H1 (cell line): ENCODE measurements around the gene LMAN2. TPM values are rescaled to one million over a fixed set of nuclear protein-coding genes. Genes with fewer than 3 reads are reported as not detected.
A peak's percentile ranks its signal among the peaks of the same experiment; 100 is the strongest.

Experiments
- CTCF ChIA-PET: fragments of 300-600 bp; sonication (Branson Sonifier 250); formaldehyde crosslinking; loops from one replicate; lab custom pipeline; 2021; ENCODE audit not compliant: partially characterized antibody; lab: Charles Lee
- POLR2A ChIA-PET: fragments of 300-600 bp; sonication (Branson Sonifier 250); formaldehyde crosslinking; loops from one replicate; lab custom pipeline; 2021; ENCODE audit warnings: inconsistent platforms; ENCODE audit not compliant: partially characterized antibody; lab: Charles Lee
- DNase-seq, 2 experiments: peaks; one replicate each; pipeline versions ENCODE4 v3.0.0 to v3.0.0-alpha.2; 2010 to 2022; ENCODE audit warnings: low spot score in 2 of 2, low read depth in 1 of 2, mixed read lengths in 1 of 2
- FAIRE-seq: peaks from 2 replicates; lab custom pipeline; 2011; peaks lifted over from hg19 to GRCh38; lab: Jason Lieb, UNC
- H2AFZ ChIP-seq: 2 replicates; pipeline ENCODE4 v1.8.1; 2012; ENCODE audit warnings: low read length, inconsistent platforms
- H2AK5ac ChIP-seq: 2 replicates; pipeline ENCODE4 v1.6.1; 2013; ENCODE audit warnings: low read depth, low read length
- H2BK120ac ChIP-seq: replicated peaks from 2 replicates; pipeline ENCODE3; 2013; ENCODE audit warnings: low read depth, low read length, inconsistent platforms
- H2BK12ac ChIP-seq: 2 replicates; pipeline ENCODE4 v1.6.1; 2013; ENCODE audit warnings: low read depth, low read length
- H2BK15ac ChIP-seq: 2 replicates; pipeline ENCODE4 v1.6.1; 2013; ENCODE audit warnings: low read length
- H2BK20ac ChIP-seq: 2 replicates; pipeline ENCODE4 v1.6.1; 2013; ENCODE audit warnings: low read length
- H2BK5ac ChIP-seq: 2 replicates; pipeline ENCODE4 v1.6.1; 2013; ENCODE audit warnings: low read depth, low read length
- H3K14ac ChIP-seq: 2 replicates; pipeline ENCODE4 v1.6.1; 2013; ENCODE audit warnings: inconsistent platforms; ENCODE audit not compliant: insufficient read length
- H3K18ac ChIP-seq: 2 replicates; pipeline ENCODE4 v1.6.1; 2013; ENCODE audit warnings: low read length; ENCODE audit errors: extremely low read depth
- H3K23ac ChIP-seq: 2 replicates; pipeline ENCODE4 v1.6.1; 2013; ENCODE audit warnings: inconsistent platforms; ENCODE audit not compliant: insufficient read length
- H3K23me2 ChIP-seq: 2 replicates; pipeline ENCODE4 v1.6.1; 2013; ENCODE audit warnings: low read depth, low read length
- H3K27ac ChIP-seq: 2 replicates; pipeline ENCODE4 v1.6.1; 2011; ENCODE audit warnings: low read depth, low read length, inconsistent platforms
- H3K27me3 ChIP-seq, 4 experiments: replicated peaks in 1 of 4; 1 replicate in 1 of 4; 2 replicates in 3 of 4; pipeline versions ENCODE4 v1.6.1 to v1.8.1; 2011 to 2013; ENCODE audit warnings: low read length in 3 of 4, mild to moderate bottlenecking in 3 of 4, inconsistent platforms in 2 of 4, mixed read lengths in 2 of 4, moderate library complexity in 1 of 4; ENCODE audit not compliant: control insufficient read depth in 3 of 4, insufficient read depth in 3 of 4; ENCODE audit errors: extremely low read depth in 1 of 4
- H3K36me3 ChIP-seq, 4 experiments: 2 replicates each; pipeline versions ENCODE4 v1.6.1 to v1.8.1; 2011 to 2013; ENCODE audit warnings: mild to moderate bottlenecking in 4 of 4, low read length in 3 of 4, moderate library complexity in 2 of 4, control low read depth in 1 of 4, inconsistent platforms in 1 of 4; ENCODE audit not compliant: insufficient read depth in 4 of 4, control insufficient read depth in 2 of 4
- H3K4ac ChIP-seq: replicated peaks from 2 replicates; pipeline ENCODE3; 2013; ENCODE audit warnings: low read length, low read depth, mixed read lengths, inconsistent platforms; ENCODE audit not compliant: insufficient read length
- H3K4me1 ChIP-seq, 4 experiments: replicated peaks in 1 of 4; 1 replicate in 1 of 4; 2 replicates in 3 of 4; pipeline versions ENCODE4 v1.6.1 to v1.8.1; 2011 to 2013; ENCODE audit warnings: low read length in 3 of 4, inconsistent platforms in 2 of 4, mixed read lengths in 1 of 4; ENCODE audit not compliant: insufficient read depth in 4 of 4, control insufficient read depth in 3 of 4
- H3K4me2 ChIP-seq, 2 experiments: 2 replicates each; pipeline versions ENCODE4 v1.6.1 to v1.8.1; 2011 to 2013; ENCODE audit warnings: low read depth in 2 of 2, low read length in 2 of 2, control low read depth in 1 of 2, inconsistent platforms in 1 of 2, mild to moderate bottlenecking in 1 of 2; ENCODE audit not compliant: insufficient read depth in 1 of 2
- H3K4me3 ChIP-seq, 4 experiments: fragments of 200-600, 300-600 bp in 1 of 4; sonication (generic), shearing (Covaris generic), sonication (Bioruptor Twin) in 1 of 4; 2 replicates each; pipeline versions ENCODE4 v1.5.1 to v1.8.1; 2011 to 2016; ENCODE audit warnings: low read length in 4 of 4, low read depth in 3 of 4, control low read depth in 2 of 4, inconsistent platforms in 2 of 4, mild to moderate bottlenecking in 2 of 4, mixed read lengths in 1 of 4, moderate library complexity in 1 of 4; ENCODE audit not compliant: insufficient read depth in 2 of 4; ENCODE audit errors: extremely low read depth in 1 of 4
- H3K56ac ChIP-seq: replicated peaks from 2 replicates; pipeline ENCODE3; 2013; ENCODE audit warnings: low read depth, mild to moderate bottlenecking, mixed read lengths, low read length, inconsistent platforms; ENCODE audit not compliant: insufficient read length
- H3K79me1 ChIP-seq: 2 replicates; pipeline ENCODE4 v1.6.1; 2013; ENCODE audit warnings: low read depth, low read length, control low read depth
- H3K79me2 ChIP-seq, 2 experiments: 2 replicates each; pipeline versions ENCODE4 v1.6.1 to v1.8.1; 2012 to 2013; ENCODE audit warnings: low read length in 2 of 2, mild to moderate bottlenecking in 2 of 2, inconsistent platforms in 1 of 2; ENCODE audit not compliant: insufficient read depth in 2 of 2, control insufficient read depth in 1 of 2
- H3K9ac ChIP-seq, 4 experiments: replicated peaks in 1 of 4; 1 replicate in 1 of 4; 2 replicates in 3 of 4; pipeline versions ENCODE4 v1.6.1 to v1.8.1; 2011 to 2013; ENCODE audit warnings: low read depth in 3 of 4, low read length in 3 of 4, control low read depth in 2 of 4, mild to moderate bottlenecking in 2 of 4, moderate library complexity in 2 of 4, inconsistent platforms in 1 of 4; ENCODE audit errors: extremely low read depth in 1 of 4
- H3K9me3 ChIP-seq, 2 experiments: 2 replicates each; pipeline versions ENCODE4 v1.6.1 to v1.8.1; 2012 to 2013; ENCODE audit warnings: mild to moderate bottlenecking in 2 of 2, moderate library complexity in 2 of 2, control low read depth in 1 of 2, inconsistent platforms in 1 of 2, low read depth in 1 of 2, low read length in 1 of 2, mixed read lengths in 1 of 2; ENCODE audit not compliant: insufficient read depth in 2 of 2
- H4K20me1 ChIP-seq, 2 experiments: replicated peaks in 1 of 2; 2 replicates each; pipeline versions ENCODE3 to v1.8.1; 2011 to 2013; ENCODE audit warnings: inconsistent platforms in 2 of 2, low read length in 2 of 2, mild to moderate bottlenecking in 1 of 2; ENCODE audit not compliant: insufficient read depth in 2 of 2, control insufficient read depth in 1 of 2
- H4K5ac ChIP-seq: 2 replicates; pipeline ENCODE4 v1.6.1; 2013; ENCODE audit warnings: low read length, low read depth, mixed read lengths, inconsistent platforms; ENCODE audit not compliant: insufficient read length
- H4K8ac ChIP-seq: 2 replicates; pipeline ENCODE4 v1.8.0; 2013; ENCODE audit warnings: mild to moderate bottlenecking, moderate library complexity, low read length, inconsistent platforms; ENCODE audit not compliant: insufficient read depth; ENCODE audit errors: extremely low read depth
- H4K91ac ChIP-seq: replicated peaks from 2 replicates; pipeline ENCODE3; 2013; ENCODE audit warnings: low read length, mixed read lengths, inconsistent platforms; ENCODE audit not compliant: insufficient read length
- ASH2L ChIP-seq: fragments of 200-600, 300-600 bp; sonication (generic); IDR thresholded peaks from one replicate; pipeline ENCODE4 v1.7.1; 2017; ENCODE audit warnings: low read length
- CHD1 ChIP-seq: IDR thresholded peaks from 2 replicates; pipeline ENCODE4 v1.6.1; 2012; ENCODE audit warnings: low read depth, low read length, improper control_type of control experiment
- EGR1 ChIP-seq: IDR thresholded peaks from 2 replicates; pipeline ENCODE4 v1.6.1; 2011; ENCODE audit warnings: low read depth, low read length, borderline replicate concordance
- FOSL1 ChIP-seq: IDR thresholded peaks from 2 replicates; pipeline ENCODE4 v1.6.1; 2011; ENCODE audit warnings: mild to moderate bottlenecking, low read depth, low read length, moderate library complexity; ENCODE audit not compliant: insufficient read depth
- GABPA ChIP-seq: IDR thresholded peaks from 2 replicates; pipeline ENCODE4 v1.6.1; 2011; ENCODE audit warnings: mild to moderate bottlenecking, low read length, moderate library complexity, borderline replicate concordance; ENCODE audit not compliant: insufficient read depth
- KDM4A ChIP-seq: IDR thresholded peaks from one replicate; pipeline ENCODE4 v1.7.1; 2012; ENCODE audit warnings: low read depth, mild to moderate bottlenecking, moderate library complexity, low read length, inconsistent platforms; ENCODE audit not compliant: severe bottlenecking
- RAD21 ChIP-seq, 2 experiments: IDR thresholded peaks in 1 of 2; conservative IDR thresholded peaks in 1 of 2; 2 replicates each; pipeline ENCODE4 v1.6.1; 2011; ENCODE audit warnings: low read depth in 2 of 2, low read length in 2 of 2, improper control_type of control experiment in 1 of 2, inconsistent platforms in 1 of 2, mild to moderate bottlenecking in 1 of 2, moderate library complexity in 1 of 2
- SP1 ChIP-seq: IDR thresholded peaks from 2 replicates; pipeline ENCODE4 v1.6.1; 2011; ENCODE audit warnings: low read depth, low read length
- SP4 ChIP-seq: IDR thresholded peaks from 2 replicates; pipeline ENCODE4 v1.6.1; 2012; ENCODE audit warnings: low read length, inconsistent platforms
- SRF ChIP-seq: IDR thresholded peaks from 2 replicates; pipeline ENCODE4 v1.6.1; 2011; ENCODE audit warnings: mild to moderate bottlenecking, low read depth, low read length, moderate library complexity
- TBP ChIP-seq: IDR thresholded peaks from 2 replicates; pipeline ENCODE4 v1.6.1; 2011; ENCODE audit warnings: low read depth, low read length, improper control_type of control experiment
- YY1 ChIP-seq: IDR thresholded peaks from 2 replicates; pipeline ENCODE4 v1.6.1; 2011; ENCODE audit warnings: low read depth, mild to moderate bottlenecking, low read length
- WGBS, 2 experiments: shearing (Covaris generic) in 1 of 2; methylation state at CpG; one replicate each; pipeline versions ENCODE4 v1.1.6 to v1.1.7; 2013 to 2015; ENCODE audit warnings: low lambda C conversion rate in 2 of 2, mixed read lengths in 2 of 2, inconsistent platforms in 1 of 2, low coverage in 1 of 2, missing lambda C conversion rate in 1 of 2; ENCODE audit not compliant: insufficient replicate concordance in 2 of 2, insufficient coverage in 1 of 2, insufficient read length in 1 of 2; ENCODE audit errors: extremely low coverage in 1 of 2, missing lambda C conversion rate in 1 of 2; 5-methylcytosine and 5-hydroxymethylcytosine counted together
- polyA plus RNA-seq, 7 experiments: library from polyadenylated mRNA; depleted of rRNA in 3 of 7; stranded (reverse) in 5 of 7; unstranded in 2 of 7; fragments of >200 nt in 5 of 7; fragments of 200-250 nt in 2 of 7; gene quantifications; 1 replicate in 5 of 7; 2 replicates in 1 of 7; 4 replicates in 1 of 7; pipeline versions ENCODE4 v1.2.1 to v1.2.3, GENCODE V29; 2011 to 2013; ENCODE audit warnings: missing spikeins in 2 of 7, mixed read lengths in 2 of 7
- total RNA-seq: library from RNA; stranded (reverse); fragmentation: NEBNext Ultra II Directional; extraction: Animal tissue kit (Norgen Biotek cat#: 25700); gene quantifications from 2 replicates; pipeline ENCODE4 v1.2.1, GENCODE V29; 2021

The LMAN2 gene
- total and polyA plus RNA-seq, 2 of the 8 experiments (the other 6 are each of a cell fraction or from before 2014, with no cell fraction given) = 116 to 225 TPM

GRCh38 chr5:177317959-177318377 is 33.5 kb downstream of the LMAN2 start:
- Histone ChIP-seq H3K9me3 (no peaks in the 10 kb centered on the region), H3K36me3 (no peaks in the 10 kb centered on the region), H3K23ac (no peak overlapping the region), H2BK20ac (no peak overlapping the region), H3K56ac (no peak overlapping the region), H3K27ac (no peak overlapping the region), H3K79me2 (no peaks in the 10 kb centered on the region), H3K4me2 (peak overlapping the region in 1 of 2 experiments; percentile 20; a peak in 1 of 4 replicates), H3K4ac (no peak overlapping the region), H4K8ac (no peak overlapping the region), H2BK12ac (no peak overlapping the region), H4K20me1 (no peaks in the 10 kb centered on the region), H3K9ac (no peak overlapping the region), H2BK120ac (no peak overlapping the region), H4K5ac (no peak overlapping the region), H2AK5ac (no peak overlapping the region), H3K14ac (no peak overlapping the region), H3K23me2 (0 out of 2 replicates have a peak, but pooled peaks cover under 1% of the 10 kb centered on the region), H3K79me1 (no peaks in the 10 kb centered on the region), H3K4me3 (no peak overlapping the region), H3K4me1 (peaks cover 0 to 4% (median 1%) of the 10 kb centered on the region in 4 experiments; a peak in 4 of 7 replicates), H4K91ac (no peak overlapping the region), H3K27me3 (no peaks in the 10 kb centered on the region), H3K18ac (no peak overlapping the region), H2BK15ac (no peak overlapping the region), H2BK5ac (no peak overlapping the region), H2AFZ (no peak overlapping the region)
- FAIRE-seq (peak; percentile 93), DNase-seq (peak in 1 of 2 experiments; percentile 87)
- CTCF ChIA-PET = interaction anchor here (0.6 to 16.6 kb wide), 29 partner anchors 10 to 247 kb away, joined by 3 to 251 read pairs (median 5); partner anchors contain the start of genes LMAN2, PRR7, RGS14 and SLC34A1
- WGBS, 2 experiments = 44% methylated on average over 7 of the region's 7 CpGs; no CpG with 5 or more reads in 1 of the 2 experiments
- POLR2A ChIA-PET = interaction anchor here (0.7 to 2.9 kb wide), 8 partner anchors 13 to 137 kb away, joined by 3 to 10 read pairs (median 6); partner anchors contain the start of gene LMAN2
- TF ChIP-seq KDM4A (no peak), SRF (no peak), RAD21 (IDR thresholded peaks at IDR 0.05 in 1 of 2, conservative IDR thresholded peaks at IDR 0.05 in 1 of 2; ENCODE audit: low read depth in 2 of 2, low read length in 2 of 2) (peak; percentile 87 to 90), CHD1 (no peak), EGR1 (no peak), YY1 (no peak), ASH2L (no peak), FOSL1 (no peak), TBP (no peak), SP1 (0 out of 2 replicates have a peak, but pooled peaks have one; percentile 33), GABPA (no peak), SP4 (0 out of 2 replicates have a peak, but pooled peaks have one; percentile 31)
